H1 (cell line): ENCODE measurements around the gene TNRC6B. TPM values are rescaled to one million over a fixed set of nuclear protein-coding genes. Genes with fewer than 3 reads are reported as not detected.
A peak's percentile ranks its signal among the peaks of the same experiment; 100 is the strongest.

ENCODE experiments used
- CTCF ChIA-PET: fragments of 300-600 bp; sonication (Branson Sonifier 250); formaldehyde crosslinking; loops from one replicate; lab custom pipeline; 2021; ENCODE audit not compliant: partially characterized antibody; lab: Charles Lee
- POLR2A ChIA-PET: fragments of 300-600 bp; sonication (Branson Sonifier 250); formaldehyde crosslinking; loops from one replicate; lab custom pipeline; 2021; ENCODE audit warnings: inconsistent platforms; ENCODE audit not compliant: partially characterized antibody; lab: Charles Lee
- DNase-seq, 2 experiments: peaks; one replicate each; pipeline versions ENCODE4 v3.0.0 to v3.0.0-alpha.2; 2010 to 2022; ENCODE audit warnings: low spot score in 2 of 2, low read depth in 1 of 2, mixed read lengths in 1 of 2
- FAIRE-seq: peaks from 2 replicates; lab custom pipeline; 2011; peaks lifted over from hg19 to GRCh38; lab: Jason Lieb, UNC
- H2AFZ ChIP-seq: 2 replicates; pipeline ENCODE4 v1.8.1; 2012; ENCODE audit warnings: low read length, inconsistent platforms
- H2AK5ac ChIP-seq: 2 replicates; pipeline ENCODE4 v1.6.1; 2013; ENCODE audit warnings: low read depth, low read length
- H2BK120ac ChIP-seq: replicated peaks from 2 replicates; pipeline ENCODE3; 2013; ENCODE audit warnings: low read depth, low read length, inconsistent platforms
- H2BK12ac ChIP-seq: 2 replicates; pipeline ENCODE4 v1.6.1; 2013; ENCODE audit warnings: low read depth, low read length
- H2BK15ac ChIP-seq: 2 replicates; pipeline ENCODE4 v1.6.1; 2013; ENCODE audit warnings: low read length
- H2BK20ac ChIP-seq: 2 replicates; pipeline ENCODE4 v1.6.1; 2013; ENCODE audit warnings: low read length
- H2BK5ac ChIP-seq: 2 replicates; pipeline ENCODE4 v1.6.1; 2013; ENCODE audit warnings: low read depth, low read length
- H3K14ac ChIP-seq: 2 replicates; pipeline ENCODE4 v1.6.1; 2013; ENCODE audit warnings: inconsistent platforms; ENCODE audit not compliant: insufficient read length
- H3K18ac ChIP-seq: 2 replicates; pipeline ENCODE4 v1.6.1; 2013; ENCODE audit warnings: low read length; ENCODE audit errors: extremely low read depth
- H3K23ac ChIP-seq: 2 replicates; pipeline ENCODE4 v1.6.1; 2013; ENCODE audit warnings: inconsistent platforms; ENCODE audit not compliant: insufficient read length
- H3K23me2 ChIP-seq: 2 replicates; pipeline ENCODE4 v1.6.1; 2013; ENCODE audit warnings: low read depth, low read length
- H3K27ac ChIP-seq: 2 replicates; pipeline ENCODE4 v1.6.1; 2011; ENCODE audit warnings: low read depth, low read length, inconsistent platforms
- H3K27me3 ChIP-seq, 4 experiments: replicated peaks in 1 of 4; 1 replicate in 1 of 4; 2 replicates in 3 of 4; pipeline versions ENCODE4 v1.6.1 to v1.8.1; 2011 to 2013; ENCODE audit warnings: low read length in 3 of 4, mild to moderate bottlenecking in 3 of 4, inconsistent platforms in 2 of 4, mixed read lengths in 2 of 4, moderate library complexity in 1 of 4; ENCODE audit not compliant: control insufficient read depth in 3 of 4, insufficient read depth in 3 of 4; ENCODE audit errors: extremely low read depth in 1 of 4
- H3K36me3 ChIP-seq, 4 experiments: 2 replicates each; pipeline versions ENCODE4 v1.6.1 to v1.8.1; 2011 to 2013; ENCODE audit warnings: mild to moderate bottlenecking in 4 of 4, low read length in 3 of 4, moderate library complexity in 2 of 4, control low read depth in 1 of 4, inconsistent platforms in 1 of 4; ENCODE audit not compliant: insufficient read depth in 4 of 4, control insufficient read depth in 2 of 4
- H3K4ac ChIP-seq: replicated peaks from 2 replicates; pipeline ENCODE3; 2013; ENCODE audit warnings: low read length, low read depth, mixed read lengths, inconsistent platforms; ENCODE audit not compliant: insufficient read length
- H3K4me1 ChIP-seq, 4 experiments: replicated peaks in 1 of 4; 1 replicate in 1 of 4; 2 replicates in 3 of 4; pipeline versions ENCODE4 v1.6.1 to v1.8.1; 2011 to 2013; ENCODE audit warnings: low read length in 3 of 4, inconsistent platforms in 2 of 4, mixed read lengths in 1 of 4; ENCODE audit not compliant: insufficient read depth in 4 of 4, control insufficient read depth in 3 of 4
- H3K4me2 ChIP-seq, 2 experiments: 2 replicates each; pipeline versions ENCODE4 v1.6.1 to v1.8.1; 2011 to 2013; ENCODE audit warnings: low read depth in 2 of 2, low read length in 2 of 2, control low read depth in 1 of 2, inconsistent platforms in 1 of 2, mild to moderate bottlenecking in 1 of 2; ENCODE audit not compliant: insufficient read depth in 1 of 2
- H3K4me3 ChIP-seq, 4 experiments: fragments of 200-600, 300-600 bp in 1 of 4; sonication (generic), shearing (Covaris generic), sonication (Bioruptor Twin) in 1 of 4; 2 replicates each; pipeline versions ENCODE4 v1.5.1 to v1.8.1; 2011 to 2016; ENCODE audit warnings: low read length in 4 of 4, low read depth in 3 of 4, control low read depth in 2 of 4, inconsistent platforms in 2 of 4, mild to moderate bottlenecking in 2 of 4, mixed read lengths in 1 of 4, moderate library complexity in 1 of 4; ENCODE audit not compliant: insufficient read depth in 2 of 4; ENCODE audit errors: extremely low read depth in 1 of 4
- H3K56ac ChIP-seq: replicated peaks from 2 replicates; pipeline ENCODE3; 2013; ENCODE audit warnings: low read depth, mild to moderate bottlenecking, mixed read lengths, low read length, inconsistent platforms; ENCODE audit not compliant: insufficient read length
- H3K79me1 ChIP-seq: 2 replicates; pipeline ENCODE4 v1.6.1; 2013; ENCODE audit warnings: low read depth, low read length, control low read depth
- H3K79me2 ChIP-seq, 2 experiments: 2 replicates each; pipeline versions ENCODE4 v1.6.1 to v1.8.1; 2012 to 2013; ENCODE audit warnings: low read length in 2 of 2, mild to moderate bottlenecking in 2 of 2, inconsistent platforms in 1 of 2; ENCODE audit not compliant: insufficient read depth in 2 of 2, control insufficient read depth in 1 of 2
- H3K9ac ChIP-seq, 4 experiments: replicated peaks in 1 of 4; 1 replicate in 1 of 4; 2 replicates in 3 of 4; pipeline versions ENCODE4 v1.6.1 to v1.8.1; 2011 to 2013; ENCODE audit warnings: low read depth in 3 of 4, low read length in 3 of 4, control low read depth in 2 of 4, mild to moderate bottlenecking in 2 of 4, moderate library complexity in 2 of 4, inconsistent platforms in 1 of 4; ENCODE audit errors: extremely low read depth in 1 of 4
- H3K9me3 ChIP-seq, 2 experiments: 2 replicates each; pipeline versions ENCODE4 v1.6.1 to v1.8.1; 2012 to 2013; ENCODE audit warnings: mild to moderate bottlenecking in 2 of 2, moderate library complexity in 2 of 2, control low read depth in 1 of 2, inconsistent platforms in 1 of 2, low read depth in 1 of 2, low read length in 1 of 2, mixed read lengths in 1 of 2; ENCODE audit not compliant: insufficient read depth in 2 of 2
- H4K20me1 ChIP-seq, 2 experiments: replicated peaks in 1 of 2; 2 replicates each; pipeline versions ENCODE3 to v1.8.1; 2011 to 2013; ENCODE audit warnings: inconsistent platforms in 2 of 2, low read length in 2 of 2, mild to moderate bottlenecking in 1 of 2; ENCODE audit not compliant: insufficient read depth in 2 of 2, control insufficient read depth in 1 of 2
- H4K5ac ChIP-seq: 2 replicates; pipeline ENCODE4 v1.6.1; 2013; ENCODE audit warnings: low read length, low read depth, mixed read lengths, inconsistent platforms; ENCODE audit not compliant: insufficient read length
- H4K8ac ChIP-seq: 2 replicates; pipeline ENCODE4 v1.8.0; 2013; ENCODE audit warnings: mild to moderate bottlenecking, moderate library complexity, low read length, inconsistent platforms; ENCODE audit not compliant: insufficient read depth; ENCODE audit errors: extremely low read depth
- H4K91ac ChIP-seq: replicated peaks from 2 replicates; pipeline ENCODE3; 2013; ENCODE audit warnings: low read length, mixed read lengths, inconsistent platforms; ENCODE audit not compliant: insufficient read length
- NRF1 ChIP-seq: IDR thresholded peaks from 2 replicates; pipeline ENCODE4 v1.6.1; 2011; ENCODE audit warnings: mild to moderate bottlenecking, low read depth, low read length, improper control_type of control experiment
- WGBS, 2 experiments: shearing (Covaris generic) in 1 of 2; methylation state at CpG; one replicate each; pipeline versions ENCODE4 v1.1.6 to v1.1.7; 2013 to 2015; ENCODE audit warnings: low lambda C conversion rate in 2 of 2, mixed read lengths in 2 of 2, inconsistent platforms in 1 of 2, low coverage in 1 of 2, missing lambda C conversion rate in 1 of 2; ENCODE audit not compliant: insufficient replicate concordance in 2 of 2, insufficient coverage in 1 of 2, insufficient read length in 1 of 2; ENCODE audit errors: extremely low coverage in 1 of 2, missing lambda C conversion rate in 1 of 2; 5-methylcytosine and 5-hydroxymethylcytosine counted together
- polyA plus RNA-seq, 7 experiments: library from polyadenylated mRNA; depleted of rRNA in 3 of 7; stranded (reverse) in 5 of 7; unstranded in 2 of 7; fragments of >200 nt in 5 of 7; fragments of 200-250 nt in 2 of 7; gene quantifications; 1 replicate in 5 of 7; 2 replicates in 1 of 7; 4 replicates in 1 of 7; pipeline versions ENCODE4 v1.2.1 to v1.2.3, GENCODE V29; 2011 to 2013; ENCODE audit warnings: missing spikeins in 2 of 7, mixed read lengths in 2 of 7
- total RNA-seq: library from RNA; stranded (reverse); fragmentation: NEBNext Ultra II Directional; extraction: Animal tissue kit (Norgen Biotek cat#: 25700); gene quantifications from 2 replicates; pipeline ENCODE4 v1.2.1, GENCODE V29; 2021

Gene TNRC6B
- total and polyA plus RNA-seq, 2 of the 8 experiments (the other 6 are each of a cell fraction or from before 2014, with no cell fraction given): 12.5 to 48.9 TPM

GRCh38 chr22:40325315-40325714, 147.6 kb downstream of the TNRC6B start:
- no peak overlapping the region for H3K56ac ChIP-seq
- DNase-seq (no peak), FAIRE-seq (no peak)
- no peak overlapping the region for H2AK5ac ChIP-seq
- POLR2A ChIA-PET: interaction anchor here (0.9 to 3.3 kb wide), 4 partner anchors 9 to 281 kb away, joined by 3 to 21 read pairs (median 4); partner anchors contain the start of gene ADSL
- H3K23me2 ChIP-seq: no peaks in the 10 kb centered on the region
- no peak overlapping the region for H3K4me2 ChIP-seq
- no peak overlapping the region for H4K91ac ChIP-seq
- H3K9me3 ChIP-seq: no peaks in the 10 kb centered on the region
- no peak overlapping the region for H2BK12ac ChIP-seq
- H3K79me1 ChIP-seq: no peaks in the 10 kb centered on the region
- H4K5ac ChIP-seq: no peak overlapping the region
- peaks cover 4 to 13% (median 10%) of the 10 kb centered on the region in 4 experiments for H3K4me1 ChIP-seq
- H4K20me1 ChIP-seq: peaks cover 0 to 5% of the 10 kb centered on the region in 2 experiments
- WGBS, 2 experiments: 88% methylated on average over 6 of the region's 6 CpGs; no CpG with 5 or more reads in 1 of the 2 experiments
- CTCF ChIA-PET: interaction anchor here (0.9 to 2.5 kb wide), 3 partner anchors 10 to 134 kb away, joined by 3 to 8 read pairs (median 4); no protein-coding TSS in a partner anchor
- H4K8ac ChIP-seq: no peak overlapping the region
- no peak overlapping the region for H3K4ac ChIP-seq
- H2BK5ac ChIP-seq: peak overlapping the region; percentile 38; the same call in 1 of the 2 replicates
- peaks cover 11 to 33% (median 23%) of the 10 kb centered on the region in 4 experiments for H3K36me3 ChIP-seq
- H2BK20ac ChIP-seq: no peak overlapping the region
- H3K27me3 ChIP-seq: no peaks in the 10 kb centered on the region
- no peak overlapping the region for H2AFZ ChIP-seq
- no peak overlapping the region for H3K27ac ChIP-seq
- H3K23ac ChIP-seq: no peak overlapping the region
- H3K18ac ChIP-seq: no peak overlapping the region
- H2BK15ac ChIP-seq: no peak overlapping the region
- TF ChIP-seq NRF1: no peak
- H3K9ac ChIP-seq: no peak overlapping the region
- no peak overlapping the region for H3K14ac ChIP-seq
- no peak overlapping the region for H2BK120ac ChIP-seq
- H3K4me3 ChIP-seq: no peak overlapping the region
- no peaks in the 10 kb centered on the region for H3K79me2 ChIP-seq
